GM23248 (cell line): Measurements from ENCODE around the gene PCBD1.

Source experiments
- EZH2 ChIP-seq: fragments of 200-600 bp; sonication (generic); IDR thresholded peaks from 2 replicates; pipeline ENCODE4 v1.6.1; 2018; ENCODE audit warnings: antibody characterized with exemption, mild to moderate bottlenecking; ENCODE audit not compliant: insufficient read depth, poor library complexity, severe bottlenecking
- EZH2phosphoT487 ChIP-seq: fragments of 200-600 bp; sonication (generic); IDR thresholded peaks from 2 replicates; pipeline ENCODE4 v1.6.1; 2018; ENCODE audit warnings: antibody characterized with exemption, moderate library complexity, mild to moderate bottlenecking, low read depth; ENCODE audit not compliant: insufficient read depth

GRCh38 chr10:70889291-70889690 lies 926 bp upstream of the PCBD1 start:
- no peak for TF ChIP-seq EZH2
- no peak for TF ChIP-seq EZH2phosphoT487
